ENCODE data around the gene ATP6V0A1. TPM values are rescaled to one million over a fixed set of nuclear protein-coding genes. Genes with fewer than 3 reads are reported as not detected.

ATP6V0A1 gene
- total and polyA plus RNA-seq, 2 of the 4 experiments (the other 2 are of a cell fraction): 18.8 to 34.0 TPM

DNA sequence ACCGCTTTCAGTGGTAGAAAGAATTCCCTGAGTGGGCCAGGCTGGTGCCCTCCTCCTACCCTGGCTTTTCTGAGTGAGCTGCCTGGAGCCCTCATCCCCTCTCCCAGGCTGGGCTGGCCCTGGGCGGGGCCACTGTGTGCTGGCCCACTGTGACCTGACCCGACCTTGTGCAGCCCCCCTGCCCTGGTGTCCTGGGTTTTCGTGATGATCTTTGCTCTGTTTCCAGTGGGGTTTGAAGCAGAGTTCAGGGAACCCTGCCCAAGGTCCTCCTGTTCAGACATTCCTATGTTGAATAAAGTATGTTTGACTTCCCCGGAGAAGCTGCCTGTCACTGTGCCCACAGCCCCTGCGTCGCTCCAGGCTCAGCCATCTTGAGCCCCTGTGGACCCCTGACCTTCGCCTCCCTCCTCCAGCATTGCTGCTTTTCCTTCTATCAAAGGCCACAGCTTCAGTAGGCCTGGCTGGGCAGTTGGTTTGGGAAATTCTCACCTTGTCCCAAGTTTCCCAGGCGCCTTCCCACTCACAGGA lies 63.6 kb downstream of the ATP6V0A1 start:
- Histone ChIP-seq H3K23ac (ENCODE audit: low read depth, low read length) (peak overlapping the region; percentile 99), H2BK120ac (ENCODE audit: low read depth, low read length) (peak overlapping the region; percentile 100), H3K27me3 (ENCODE audit: control insufficient read depth, insufficient read depth, low read length) (no peaks in the 10 kb centered on the region), H4K91ac (ENCODE audit: insufficient read depth, low read depth, low read length) (peak overlapping the region; percentile 100), H4K20me1 (ENCODE audit: insufficient read depth, low read length) (no peaks in the 10 kb centered on the region; the same call in 1 of the 2 replicates), H4K5ac (ENCODE audit: low read depth, low read length) (peak overlapping the region; percentile 81), H3K18ac (ENCODE audit: low read depth, low read length) (peak overlapping the region; percentile 97), H3K27ac (ENCODE audit: insufficient read depth, low read length) (peak overlapping the region; percentile 99), H3K4ac (ENCODE audit: low read depth, low read length) (peak overlapping the region; percentile 100), H3K79me1 (ENCODE audit: low read depth in 1 of 2, low read length in 2 of 2) (peaks cover 9 to 52% of the 10 kb centered on the region in 2 experiments; a peak in 3 of 4 replicates), H3K9me3 (ENCODE audit: control insufficient read depth, insufficient read depth, low read length) (no peaks in the 10 kb centered on the region), H2BK5ac (ENCODE audit: low read depth, low read length, poor library complexity, severe bottlenecking) (peak overlapping the region; percentile 99), H2AK5ac (ENCODE audit: low read depth, low read length) (peak overlapping the region; percentile 100), H3K9ac (ENCODE audit: low read depth, low read length) (peak overlapping the region; percentile 83), H3K4me2 (ENCODE audit: low read depth, low read length) (no peak overlapping the region), H3K36me3 (ENCODE audit: control insufficient read depth, insufficient read depth, low read length) (peaks cover 2% of the 10 kb centered on the region; the same call in 1 of the 2 replicates), H4K8ac (ENCODE audit: low read depth in 2 of 2, low read length in 2 of 2) (peak overlapping the region; percentile 99 to 100), H2AK9ac (replicated peaks; ENCODE audit: low read depth, low read length, poor library complexity) (peak overlapping the region; percentile 100), H3K56ac (ENCODE audit: extremely low read depth, insufficient read depth, low read length) (peak overlapping the region; percentile 64; the same call in 1 of the 2 replicates), H3K14ac (replicated peaks; ENCODE audit: low read depth, low read length) (peak overlapping the region; percentile 99), H3K4me1 (ENCODE audit: control insufficient read depth, insufficient read depth, low read length) (peaks cover 54% of the 10 kb centered on the region), H3K4me3 (ENCODE audit: insufficient read depth, low read depth, low read length) (no peak overlapping the region), H2BK20ac (ENCODE audit: low read depth, low read length) (peak overlapping the region; percentile 98), H2AFZ (replicated peaks; ENCODE audit: low read length, poor library complexity) (peak overlapping the region; percentile 12), H3K9me1 (ENCODE audit: insufficient read depth, low read length) (peaks cover 36% of the 10 kb centered on the region), H2BK15ac (ENCODE audit: low read depth, low read length) (peak overlapping the region; percentile 100; the same call in 2 of the 3 replicates)
- no TSS peak for BruUV-seq (replicated peaks)
- ChIA-PET CTCF (no interaction called here), POLR2A (ENCODE audit: unreplicated experiment) (interaction anchor here (0.5 kb wide), 1 partner anchor 429 kb away, joined by 3 read pairs; no protein-coding TSS in a partner anchor)
- ATAC-seq (ENCODE audit: low read depth): no peak
- 100% methylated on average over 1 of the region's 9 CpGs; no CpG with 5 or more reads in 1 of the 2 experiments for WGBS, 2 experiments (ENCODE audit: extremely low coverage in 2 of 2, insufficient read length in 1 of 2)
- DNase-seq: no peak
- dilution Hi-C loops (cut with HindIII; ENCODE audit: low sequenced_read_pairs, unreplicated experiment): no loop called here
- no peak for TF ChIP-seq MXI1 (IDR thresholded peaks at IDR 0.05; ENCODE audit: borderline replicate concordance, low read depth, low read length)
- in situ Hi-C loops (cut with MboI; ENCODE audit: low sequenced_read_pairs): loop anchor here (5.0 to 10.0 kb wide), 2 partner anchors 200 to 298 kb away; no protein-coding TSS in a partner anchor
- intact Hi-C loops (cut with micrococcal nuclease): loop anchor here (10.0 kb wide), 1 partner anchor 388 kb away; no protein-coding TSS in a partner anchor

Measured in IMR-90 (cell line).